Measurements from ENCODE around the gene ADGRA1. TPM values are rescaled to one million over a fixed set of nuclear protein-coding genes. Genes with fewer than 3 reads are reported as not detected.

The ADGRA1 gene
- total RNA-seq, 2 donors from 2014 or later, result 0.24 to 1.0 TPM

DNA sequence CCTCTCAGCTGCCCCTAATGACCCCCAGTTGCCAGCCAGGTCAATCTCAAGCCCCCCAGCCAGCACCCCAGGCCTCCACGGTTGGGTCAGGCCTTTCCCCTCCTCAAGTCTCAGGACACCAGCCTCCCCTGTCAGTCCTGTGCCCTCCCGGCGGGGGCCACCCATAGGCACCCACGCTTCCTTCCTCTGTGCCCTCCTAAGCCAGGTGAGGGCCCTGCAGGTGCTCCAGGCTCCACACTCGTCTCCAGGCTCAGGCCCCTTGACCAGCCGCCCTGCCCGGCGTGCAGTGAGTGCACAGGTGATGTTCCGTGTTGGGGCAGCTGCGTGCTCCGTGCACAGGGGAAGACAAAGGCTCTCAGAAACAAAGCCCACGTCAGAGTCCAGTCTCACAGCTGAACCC lies 26.8 kb upstream of the ADGRA1 start:
- Histone ChIP-seq H3K27me3 (ENCODE audit: control insufficient read depth, insufficient read depth, low read length, poor library complexity, severe bottlenecking) (no peaks in the 10 kb centered on the region), H3K9me3 (ENCODE audit: control insufficient read depth, low read length) (no peaks in the 10 kb centered on the region), H3K4me3 (ENCODE audit: low read length) (no peak overlapping the region), H3K36me3 (ENCODE audit: control insufficient read depth, insufficient read depth, low read length) (no peaks in the 10 kb centered on the region), H3K27ac (ENCODE audit: low read depth, low read length) (no peak overlapping the region), H3K4me1 (ENCODE audit: control insufficient read depth, insufficient read depth, low read length) (no peaks in the 10 kb centered on the region), H3K9ac (ENCODE audit: extremely low read depth, low read length, poor library complexity, severe bottlenecking) (no peak overlapping the region)
- no peaks in the 10 kb centered on the region for H3K4me1 Mint-ChIP-seq
- H3K4me3 Mint-ChIP-seq, result no peak overlapping the region
- peaks cover 8% of the 10 kb centered on the region for H3K9me3 Mint-ChIP-seq
- H3K36me3 Mint-ChIP-seq (ENCODE audit: low read depth), result no peaks in the 10 kb centered on the region
- TF ChIP-seq, protein P1, sequence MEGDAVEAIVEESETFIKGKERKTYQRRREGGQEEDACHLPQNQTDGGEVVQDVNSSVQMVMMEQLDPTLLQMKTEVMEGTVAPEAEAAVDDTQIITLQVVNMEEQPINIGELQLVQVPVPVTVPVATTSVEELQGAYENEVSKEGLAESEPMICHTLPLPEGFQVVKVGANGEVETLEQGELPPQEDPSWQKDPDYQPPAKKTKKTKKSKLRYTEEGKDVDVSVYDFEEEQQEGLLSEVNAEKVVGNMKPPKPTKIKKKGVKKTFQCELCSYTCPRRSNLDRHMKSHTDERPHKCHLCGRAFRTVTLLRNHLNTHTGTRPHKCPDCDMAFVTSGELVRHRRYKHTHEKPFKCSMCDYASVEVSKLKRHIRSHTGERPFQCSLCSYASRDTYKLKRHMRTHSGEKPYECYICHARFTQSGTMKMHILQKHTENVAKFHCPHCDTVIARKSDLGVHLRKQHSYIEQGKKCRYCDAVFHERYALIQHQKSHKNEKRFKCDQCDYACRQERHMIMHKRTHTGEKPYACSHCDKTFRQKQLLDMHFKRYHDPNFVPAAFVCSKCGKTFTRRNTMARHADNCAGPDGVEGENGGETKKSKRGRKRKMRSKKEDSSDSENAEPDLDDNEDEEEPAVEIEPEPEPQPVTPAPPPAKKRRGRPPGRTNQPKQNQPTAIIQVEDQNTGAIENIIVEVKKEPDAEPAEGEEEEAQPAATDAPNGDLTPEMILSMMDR (conservative IDR thresholded peaks at IDR 0.05), result no peak
- no peak overlapping the region for H3K27ac Mint-ChIP-seq
- peaks cover 5% of the 10 kb centered on the region for H3K27me3 Mint-ChIP-seq (ENCODE audit: insufficient read depth)
- DNase-seq, result no peak
- 92 to 93% methylated on average over 6 to 12 of the region's 12 CpGs for WGBS, 2 experiments (ENCODE audit: insufficient coverage in 1 of 2, insufficient read length in 1 of 2)

DNA sequence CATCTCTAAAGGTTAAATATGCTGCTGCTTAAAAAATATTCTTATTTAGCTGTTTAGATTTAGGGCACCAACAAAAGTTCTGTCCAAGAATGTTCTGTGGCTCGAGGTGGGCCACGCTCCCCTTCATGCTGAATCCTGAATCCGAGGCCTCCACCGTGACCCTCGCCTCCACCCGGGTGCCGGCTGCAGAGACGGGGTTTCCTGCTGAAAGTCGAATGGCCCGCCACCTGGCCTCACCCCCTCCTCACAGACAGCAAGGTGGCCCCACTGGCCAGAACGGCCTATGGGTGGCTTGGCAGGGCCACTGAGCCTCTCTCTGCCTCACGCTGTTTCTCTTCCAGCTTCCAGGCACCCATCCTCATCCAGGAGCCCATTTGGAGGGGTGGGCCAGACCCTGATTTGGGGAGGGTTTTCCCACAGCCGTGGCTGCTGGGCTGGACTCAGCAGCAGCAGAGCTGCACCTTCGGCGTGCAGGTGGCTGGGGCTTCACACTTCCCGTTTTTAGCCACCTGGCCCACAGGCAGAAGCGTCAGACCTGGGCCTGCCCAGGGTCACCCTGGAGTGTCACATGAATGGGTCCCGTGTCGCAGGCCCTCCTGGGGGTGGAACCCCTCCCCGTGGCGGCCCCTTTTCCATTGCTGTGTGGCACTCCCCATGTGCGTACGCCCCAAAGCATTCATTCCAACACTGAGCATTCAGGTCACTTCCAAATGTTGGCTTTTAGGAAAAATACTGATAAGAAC lies 26.3 kb upstream of the ADGRA1 start:
- WGBS, 2 experiments (ENCODE audit: insufficient coverage in 1 of 2, insufficient read length in 1 of 2), result 93 to 95% methylated on average over 12 to 23 of the region's 23 CpGs
- DNase-seq, result no peak
- H3K27me3 ChIP-seq (ENCODE audit: control insufficient read depth, insufficient read depth, low read length, poor library complexity, severe bottlenecking), result no peaks in the 10 kb centered on the region
- H3K9me3 ChIP-seq (ENCODE audit: control insufficient read depth, low read length), result no peaks in the 10 kb centered on the region
- H3K4me1 ChIP-seq (ENCODE audit: control insufficient read depth, insufficient read depth, low read length), result no peaks in the 10 kb centered on the region
- H3K36me3 ChIP-seq (ENCODE audit: control insufficient read depth, insufficient read depth, low read length), result no peaks in the 10 kb centered on the region
- Mint-ChIP-seq H3K36me3 (ENCODE audit: low read depth) (no peaks in the 10 kb centered on the region), H3K4me3 (no peak overlapping the region), H3K27me3 (ENCODE audit: insufficient read depth) (peaks cover 5% of the 10 kb centered on the region), H3K4me1 (no peaks in the 10 kb centered on the region), H3K27ac (no peak overlapping the region), H3K9me3 (peaks cover 8% of the 10 kb centered on the region)
- no peak overlapping the region for H3K9ac ChIP-seq (ENCODE audit: extremely low read depth, low read length, poor library complexity, severe bottlenecking)
- no peak overlapping the region for H3K27ac ChIP-seq (ENCODE audit: low read depth, low read length)
- H3K4me3 ChIP-seq (ENCODE audit: low read length), result no peak overlapping the region
- TF ChIP-seq, protein P1 (conservative IDR thresholded peaks at IDR 0.05), result no peak

DNA sequence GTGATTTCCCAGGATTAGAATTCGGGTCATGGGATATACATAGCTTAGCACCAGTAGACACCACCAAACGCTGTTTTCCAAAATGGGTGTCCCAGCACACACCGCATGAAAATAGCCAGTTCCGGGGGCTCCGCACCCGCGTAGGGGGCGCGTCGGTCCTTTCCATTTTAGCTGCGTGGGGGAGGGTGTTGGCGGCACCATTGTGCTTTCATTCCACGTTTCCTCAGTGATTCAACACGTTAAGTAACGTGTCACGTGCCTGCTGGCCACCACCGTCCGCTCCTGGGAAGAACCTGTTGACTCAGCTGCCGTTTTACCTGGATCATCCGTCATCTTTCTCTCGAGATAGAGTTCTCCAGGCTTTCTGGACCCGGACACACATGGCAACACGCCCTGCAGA lies 25.6 kb upstream of the ADGRA1 start:
- Mint-ChIP-seq H3K4me3 (no peak overlapping the region), H3K4me1 (no peaks in the 10 kb centered on the region), H3K27me3 (ENCODE audit: insufficient read depth) (peaks cover 5% of the 10 kb centered on the region), H3K36me3 (ENCODE audit: low read depth) (no peaks in the 10 kb centered on the region), H3K9me3 (peaks cover 8% of the 10 kb centered on the region), H3K27ac (no peak overlapping the region)
- TF ChIP-seq, protein P1 (conservative IDR thresholded peaks at IDR 0.05), result no peak
- Histone ChIP-seq H3K36me3 (ENCODE audit: control insufficient read depth, insufficient read depth, low read length) (no peaks in the 10 kb centered on the region), H3K4me3 (ENCODE audit: low read length) (no peak overlapping the region), H3K4me1 (ENCODE audit: control insufficient read depth, insufficient read depth, low read length) (no peaks in the 10 kb centered on the region), H3K27ac (ENCODE audit: low read depth, low read length) (no peak overlapping the region), H3K27me3 (ENCODE audit: control insufficient read depth, insufficient read depth, low read length, poor library complexity, severe bottlenecking) (no peaks in the 10 kb centered on the region), H3K9me3 (ENCODE audit: control insufficient read depth, low read length) (no peaks in the 10 kb centered on the region), H3K9ac (ENCODE audit: extremely low read depth, low read length, poor library complexity, severe bottlenecking) (no peak overlapping the region)
- WGBS, 2 experiments (ENCODE audit: insufficient coverage in 1 of 2, insufficient read length in 1 of 2), result 92 to 97% methylated on average over 23 of the region's 23 CpGs
- no peak for DNase-seq

All from endodermal cell (in vitro differentiated cells).